ENCODE results near the gene PHACTR1. TPM values are rescaled to one million over a fixed set of nuclear protein-coding genes. Genes with fewer than 3 reads are reported as not detected.

The PHACTR1 gene
- total and polyA plus RNA-seq, 7 donors, result 0.04 to 3.0 (median 0.85) TPM

DNA sequence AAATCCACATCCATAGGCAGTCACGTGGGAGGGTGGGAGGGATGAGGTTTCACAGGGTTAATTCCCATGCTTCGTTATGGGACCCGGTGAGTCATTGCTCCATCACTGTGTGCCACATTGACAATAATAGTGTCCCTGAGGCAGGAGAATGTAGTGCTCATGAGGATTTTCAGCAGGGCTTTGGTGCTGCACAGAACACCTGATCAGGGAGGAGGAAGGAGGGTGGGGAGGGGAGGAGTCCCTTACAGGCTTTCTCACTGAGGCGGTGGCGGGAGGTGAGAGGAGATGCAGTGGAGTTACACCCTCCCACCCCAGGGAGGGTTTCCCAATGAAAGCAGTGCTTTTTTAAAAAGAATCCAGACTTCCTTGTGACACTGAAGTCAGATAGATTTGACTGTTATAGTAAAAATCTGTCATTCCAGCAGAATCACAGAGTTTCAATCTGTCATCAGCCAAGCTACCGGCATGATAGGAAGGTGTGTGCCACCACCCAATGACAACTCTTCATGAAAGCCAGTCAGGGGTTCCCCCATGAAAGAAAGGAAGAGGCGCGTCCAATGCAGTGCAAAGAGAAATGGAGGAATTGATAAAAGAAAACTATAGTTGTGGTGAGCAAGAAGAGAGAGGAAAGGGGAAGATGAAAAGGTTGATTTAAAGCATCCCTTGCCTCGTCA lies 467.0 kb downstream of the PHACTR1 start:
- Histone ChIP-seq H3K36me3 (ENCODE audit: insufficient read depth in 1 of 2, low read depth in 1 of 2) (no peaks in the 10 kb centered on the region), H3K4me1 (no peaks in the 10 kb centered on the region), H3K27ac (no peak overlapping the region), H3K27me3 (ENCODE audit: insufficient read depth in 3 of 3, low read length in 2 of 3) (no peaks in the 10 kb centered on the region), H3K4me3 (no peak overlapping the region), H3K9me3 (no peaks in the 10 kb centered on the region)
- WGBS, 3 donors, result 72 to 76% (median 76%) methylated on average over 9 of the region's 9 CpGs
- DNase-seq (no peak), ATAC-seq (no peak)
- intact Hi-C loops (cut with DNase I), result no loop called here
- TF ChIP-seq, protein P1, sequence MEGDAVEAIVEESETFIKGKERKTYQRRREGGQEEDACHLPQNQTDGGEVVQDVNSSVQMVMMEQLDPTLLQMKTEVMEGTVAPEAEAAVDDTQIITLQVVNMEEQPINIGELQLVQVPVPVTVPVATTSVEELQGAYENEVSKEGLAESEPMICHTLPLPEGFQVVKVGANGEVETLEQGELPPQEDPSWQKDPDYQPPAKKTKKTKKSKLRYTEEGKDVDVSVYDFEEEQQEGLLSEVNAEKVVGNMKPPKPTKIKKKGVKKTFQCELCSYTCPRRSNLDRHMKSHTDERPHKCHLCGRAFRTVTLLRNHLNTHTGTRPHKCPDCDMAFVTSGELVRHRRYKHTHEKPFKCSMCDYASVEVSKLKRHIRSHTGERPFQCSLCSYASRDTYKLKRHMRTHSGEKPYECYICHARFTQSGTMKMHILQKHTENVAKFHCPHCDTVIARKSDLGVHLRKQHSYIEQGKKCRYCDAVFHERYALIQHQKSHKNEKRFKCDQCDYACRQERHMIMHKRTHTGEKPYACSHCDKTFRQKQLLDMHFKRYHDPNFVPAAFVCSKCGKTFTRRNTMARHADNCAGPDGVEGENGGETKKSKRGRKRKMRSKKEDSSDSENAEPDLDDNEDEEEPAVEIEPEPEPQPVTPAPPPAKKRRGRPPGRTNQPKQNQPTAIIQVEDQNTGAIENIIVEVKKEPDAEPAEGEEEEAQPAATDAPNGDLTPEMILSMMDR (IDR thresholded peaks at IDR 0.05), result no peak

DNA sequence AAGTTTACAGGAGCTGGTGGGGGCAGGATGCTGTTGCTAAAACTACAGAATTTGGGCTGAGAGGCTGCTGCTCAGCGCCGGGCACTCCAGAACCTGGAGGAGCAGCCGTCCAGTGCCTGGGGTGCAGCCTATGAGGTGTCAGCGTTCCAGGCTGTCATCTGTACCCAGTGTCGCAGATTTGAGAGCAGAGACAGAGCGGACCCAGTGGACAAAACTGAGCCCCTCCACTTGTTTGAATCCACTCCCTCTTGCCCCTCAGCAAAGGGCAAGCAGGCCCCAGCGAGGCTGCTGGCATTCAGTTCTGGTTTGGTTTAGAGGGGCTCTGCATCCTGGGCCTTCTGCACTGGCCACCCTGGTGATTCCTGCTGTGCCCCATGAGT lies 467.5 kb downstream of the PHACTR1 start:
- intact Hi-C loops (cut with DNase I), result no loop called here
- Histone ChIP-seq H3K27me3 (ENCODE audit: insufficient read depth in 3 of 3, low read length in 2 of 3) (no peaks in the 10 kb centered on the region), H3K9me3 (no peaks in the 10 kb centered on the region), H3K4me1 (no peaks in the 10 kb centered on the region), H3K27ac (no peak overlapping the region), H3K36me3 (ENCODE audit: insufficient read depth in 1 of 2, low read depth in 1 of 2) (no peaks in the 10 kb centered on the region), H3K4me3 (no peak overlapping the region)
- TF ChIP-seq, protein P1 (IDR thresholded peaks at IDR 0.05), result no peak
- WGBS, 3 donors, result 87 to 90% (median 89%) methylated on average over 7 of the region's 7 CpGs
- DNase-seq, result no peak
- no peak for ATAC-seq

DNA sequence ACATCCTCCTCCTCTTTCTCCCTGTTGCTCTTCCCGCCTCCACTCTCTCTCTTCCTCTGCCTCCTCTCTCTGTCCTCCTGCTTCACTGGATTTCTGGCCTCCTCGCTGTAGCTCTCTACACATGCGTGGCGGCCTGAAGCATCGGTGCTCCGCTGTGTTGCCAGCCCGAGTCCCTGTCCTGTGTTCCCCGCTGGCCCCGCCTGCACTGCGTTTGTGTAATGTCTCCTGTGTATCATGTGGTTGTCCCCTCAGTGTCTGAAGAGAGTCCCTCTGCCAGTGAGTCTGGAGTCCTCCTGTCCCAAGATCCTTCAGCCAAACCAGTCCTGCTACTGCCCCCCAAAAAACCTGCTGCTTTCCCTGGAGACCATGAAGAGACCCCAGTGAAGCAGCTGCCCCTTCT lies 468.0 kb downstream of the PHACTR1 start:
- Histone ChIP-seq H3K36me3 (ENCODE audit: insufficient read depth in 1 of 2, low read depth in 1 of 2) (no peaks in the 10 kb centered on the region), H3K27me3 (ENCODE audit: insufficient read depth in 3 of 3, low read length in 2 of 3) (no peaks in the 10 kb centered on the region), H3K9me3 (no peaks in the 10 kb centered on the region), H3K4me1 (no peaks in the 10 kb centered on the region), H3K27ac (no peak overlapping the region), H3K4me3 (no peak overlapping the region)
- no peak for DNase-seq
- 89 to 91% (median 90%) methylated on average over 10 of the region's 10 CpGs for WGBS, 3 donors
- TF ChIP-seq, protein P1 (IDR thresholded peaks at IDR 0.05), result no peak
- intact Hi-C loops (cut with DNase I), result no loop called here
- no peak for ATAC-seq

DNA sequence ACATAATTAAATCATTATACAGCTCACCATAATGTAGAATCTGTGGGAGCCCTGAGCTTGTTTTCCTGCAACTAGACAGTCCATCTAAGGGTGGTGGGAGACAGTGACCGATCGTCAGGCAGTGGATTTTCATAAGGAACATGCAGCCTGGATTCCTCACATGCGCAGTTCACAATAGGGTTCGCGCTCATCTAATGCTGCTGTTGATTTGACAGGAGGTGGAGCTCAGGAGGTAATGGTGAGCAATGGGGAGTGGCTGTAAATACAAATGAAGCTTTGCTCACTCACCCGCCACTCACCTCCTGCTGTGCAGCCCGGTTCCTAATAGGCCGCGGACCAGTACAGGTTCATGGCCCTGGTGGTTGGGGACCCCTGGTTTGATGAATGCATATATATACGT lies 470.3 kb downstream of the PHACTR1 start:
- WGBS, 3 donors, result 87 to 90% (median 90%) methylated on average over 10 of the region's 10 CpGs
- intact Hi-C loops (cut with DNase I), result no loop called here
- no peaks in the 10 kb centered on the region for H3K36me3 ChIP-seq (ENCODE audit: insufficient read depth in 1 of 2, low read depth in 1 of 2)
- no peaks in the 10 kb centered on the region for H3K9me3 ChIP-seq
- ATAC-seq (no peak), DNase-seq (no peak)
- no peak overlapping the region for H3K27ac ChIP-seq
- no peaks in the 10 kb centered on the region for H3K4me1 ChIP-seq
- no peak overlapping the region for H3K4me3 ChIP-seq
- TF ChIP-seq, protein P1 (IDR thresholded peaks at IDR 0.05), result no peak
- H3K27me3 ChIP-seq (ENCODE audit: insufficient read depth in 3 of 3, low read length in 2 of 3), result peaks cover 0 to 7% (median 0%) of the 10 kb centered on the region in 3 donors

DNA sequence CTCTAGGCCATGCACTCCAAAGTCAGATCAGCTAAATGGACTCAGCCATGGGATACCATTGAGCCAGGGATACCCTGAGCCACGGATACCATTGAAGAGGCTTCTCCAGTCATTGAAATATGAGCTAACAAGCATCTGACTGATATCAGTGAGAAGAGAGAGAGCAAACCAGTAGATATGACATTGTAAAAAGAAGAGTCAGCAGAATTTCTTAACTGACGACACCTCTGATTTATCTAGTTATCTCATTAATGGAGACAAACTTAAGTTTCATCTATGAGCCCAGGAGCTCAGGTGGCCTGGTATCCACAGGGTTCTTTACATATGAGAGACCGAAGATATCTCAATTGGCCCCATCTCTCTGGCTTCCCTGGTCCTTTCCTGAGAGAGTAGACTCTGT lies 471.1 kb downstream of the PHACTR1 start:
- ATAC-seq, result no peak
- no peak for DNase-seq
- 78 to 83% (median 82%) methylated on average over 3 of the region's 3 CpGs for WGBS, 3 donors
- no peak overlapping the region for H3K4me3 ChIP-seq
- H3K27me3 ChIP-seq (ENCODE audit: insufficient read depth in 3 of 3, low read length in 2 of 3), result peaks cover 0 to 7% (median 0%) of the 10 kb centered on the region in 3 donors
- intact Hi-C loops (cut with DNase I), result no loop called here
- H3K36me3 ChIP-seq (ENCODE audit: insufficient read depth in 1 of 2, low read depth in 1 of 2), result no peaks in the 10 kb centered on the region
- no peaks in the 10 kb centered on the region for H3K4me1 ChIP-seq
- TF ChIP-seq, protein P1 (IDR thresholded peaks at IDR 0.05), result no peak
- H3K9me3 ChIP-seq, result no peaks in the 10 kb centered on the region
- H3K27ac ChIP-seq, result no peak overlapping the region
